Small intestine (tissue), 16 donors: ENCODE measurements around the gene ATXN3L. TPM values are rescaled to one million over a fixed set of nuclear protein-coding genes. Genes with fewer than 3 reads are reported as not detected.

Source experiments
- DNase-seq, 2 donors: peaks; one replicate each; pipeline versions ENCODE4 v3.0.0 to v3.0.0-alpha.2; 2013
- FAIRE-seq: peaks from 2 replicates; lab custom pipeline; 2012; peaks lifted over from hg19 to GRCh38; lab: Jason Lieb, UNC
- H3K27ac ChIP-seq, 3 donors: one replicate each; pipeline ENCODE4 v1.5.1; 2013; ENCODE audit warnings: low read length in 2 of 3, mild to moderate bottlenecking in 2 of 3, control low read depth in 1 of 3, inconsistent platforms in 1 of 3, low read depth in 1 of 3, moderate library complexity in 1 of 3
- H3K27me3 ChIP-seq, 3 donors: one replicate each; pipeline ENCODE4 v1.6.1; 2013; ENCODE audit warnings: low read length in 3 of 3, inconsistent platforms in 1 of 3; ENCODE audit not compliant: control insufficient read depth in 3 of 3, insufficient read depth in 3 of 3
- H3K36me3 ChIP-seq, 3 donors: one replicate each; pipeline ENCODE4 v1.6.1; 2013; ENCODE audit warnings: low read length in 3 of 3, inconsistent platforms in 1 of 3, low read depth in 1 of 3, mild to moderate bottlenecking in 1 of 3, moderate library complexity in 1 of 3; ENCODE audit not compliant: control insufficient read depth in 3 of 3, insufficient read depth in 2 of 3
- H3K4me1 ChIP-seq, 3 donors: one replicate each; pipeline ENCODE4 v1.6.1; 2013; ENCODE audit warnings: low read length in 2 of 3, inconsistent platforms in 1 of 3, low read depth in 1 of 3, mild to moderate bottlenecking in 1 of 3, moderate library complexity in 1 of 3; ENCODE audit not compliant: control insufficient read depth in 3 of 3, insufficient read depth in 2 of 3
- H3K4me3 ChIP-seq, 3 donors: one replicate each; pipeline ENCODE4 v1.5.1; 2013; ENCODE audit warnings: low read length in 3 of 3, control low read depth in 1 of 3, inconsistent platforms in 1 of 3, low read depth in 1 of 3, mild to moderate bottlenecking in 1 of 3, moderate library complexity in 1 of 3
- H3K9me3 ChIP-seq, 2 donors: one replicate each; pipeline ENCODE4 v1.6.1; 2013; ENCODE audit warnings: low read depth in 1 of 2, low read length in 1 of 2; ENCODE audit not compliant: control insufficient read depth in 2 of 2, insufficient read depth in 1 of 2
- WGBS, 3 donors: extraction: QIAGEN DNeasy Blood & Tissue Kit; methylation state at CpG; one replicate each; pipeline ENCODE4 v1.1.7; 2013; 5-methylcytosine and 5-hydroxymethylcytosine counted together
- long read RNA-seq, 10 donors: transcript quantifications; one replicate each; lab custom pipeline, GENCODE V29; 2026
- polyA plus RNA-seq, 4 donors: library from polyadenylated mRNA; stranded (reverse) in 3 of 4; unstranded in 1 of 4; fragments of 200-250 nt in 3 of 4; fragments of 120-200 nt in 1 of 4; gene quantifications; one replicate each; pipeline versions ENCODE4 v1.2.1 to v1.2.3, GENCODE V29; 2013
- donor health status: healthy with polysubstance abuse.
- donor health status: control.
- donor health status: control.
- donor health status: Bipolar disorder and iron deficiency.
- donor health status: healthy.

Gene ATXN3L
- polyA plus RNA-seq = not detected
- long read RNA-seq, donor 1 = 0 reads
- long read RNA-seq, donor 2 = 0 reads
- long read RNA-seq, donor 3 = 0 reads
- long read RNA-seq, donor 4 = 0 reads
- long read RNA-seq, donor 5 = 0 reads
- long read RNA-seq, donor 6 = 0 reads
- long read RNA-seq, donor 7 = 0 reads
- long read RNA-seq, donor 8 = 0 reads
- long read RNA-seq, donor 9 = 0 reads
- long read RNA-seq, donor 10 = 0 reads

- no peak for FAIRE-seq
- no peak within 1 kb of the TSS for H3K4me3 ChIP-seq
These were observed at the start of gene ATXN3L for GRCh38 chrX:13319953-13320352. ATXN3L (minus strand) TSS chrX:13320053; CDS start chrX:13319934, 119 bp downstream.

DNA sequence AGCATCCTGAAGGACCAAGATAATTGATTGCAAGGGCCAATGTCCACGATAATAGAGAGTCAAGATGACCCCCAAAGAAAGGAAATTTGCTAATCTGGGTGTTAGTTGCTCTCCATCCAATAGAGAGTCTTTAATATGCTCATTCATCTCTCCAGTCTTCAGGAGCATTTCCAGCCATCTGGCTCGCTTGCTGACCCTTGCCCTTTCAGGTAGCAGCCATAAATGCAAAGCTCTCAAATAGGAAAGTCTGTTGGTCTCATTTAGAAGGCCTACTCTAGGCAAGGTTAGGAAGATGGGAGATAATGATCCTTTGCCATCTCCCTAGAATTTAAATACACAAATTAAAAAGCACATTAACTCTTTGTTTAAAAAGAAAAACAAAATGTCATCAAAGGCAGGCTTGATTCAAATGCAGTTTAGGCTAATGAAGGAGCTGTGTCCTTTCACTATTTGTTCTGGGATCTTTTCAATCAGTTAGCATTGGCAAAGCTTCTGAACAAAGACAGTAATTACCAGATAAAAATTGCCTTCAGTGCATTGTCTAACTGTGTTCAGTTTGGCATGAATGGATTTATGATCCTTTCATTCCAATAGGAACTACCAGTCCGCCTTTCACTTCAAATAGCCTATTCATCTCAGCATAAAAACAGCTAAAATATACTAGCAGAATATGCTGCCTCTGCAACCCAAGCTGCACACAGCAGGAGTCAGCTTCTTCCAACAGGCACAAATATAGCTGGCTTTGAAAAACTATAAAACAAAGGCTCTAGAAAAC, 49.6 kb upstream of the ATXN3L start:
- H3K27ac ChIP-seq = no peak overlapping the region
- no peaks in the 10 kb centered on the region for H3K4me1 ChIP-seq
- WGBS, 3 donors = 17 to 60% (median 31%) methylated on average over 3 of the region's 3 CpGs
- no peak overlapping the region for H3K4me3 ChIP-seq
- no peaks in the 10 kb centered on the region for H3K9me3 ChIP-seq
- no peak for FAIRE-seq
- no peaks in the 10 kb centered on the region for H3K36me3 ChIP-seq
- no peaks in the 10 kb centered on the region for H3K27me3 ChIP-seq
- DNase-seq = peak; percentile 5 to 26

More at GRCh38 chrX:13319953-13320352, at the start of gene ATXN3L:
- H3K27ac ChIP-seq = no peak within 1 kb of the TSS
- DNase-seq = no peak
- H3K36me3 ChIP-seq = no peaks in the 10 kb centered on the region
- H3K4me1 ChIP-seq = no peaks in the 10 kb centered on the region
- H3K9me3 ChIP-seq = no peaks in the 10 kb centered on the region
- WGBS, 3 donors = 88 to 95% (median 94%) methylated on average over 2 of the region's 2 CpGs
- H3K27me3 ChIP-seq = no peaks in the 10 kb centered on the region

DNA sequence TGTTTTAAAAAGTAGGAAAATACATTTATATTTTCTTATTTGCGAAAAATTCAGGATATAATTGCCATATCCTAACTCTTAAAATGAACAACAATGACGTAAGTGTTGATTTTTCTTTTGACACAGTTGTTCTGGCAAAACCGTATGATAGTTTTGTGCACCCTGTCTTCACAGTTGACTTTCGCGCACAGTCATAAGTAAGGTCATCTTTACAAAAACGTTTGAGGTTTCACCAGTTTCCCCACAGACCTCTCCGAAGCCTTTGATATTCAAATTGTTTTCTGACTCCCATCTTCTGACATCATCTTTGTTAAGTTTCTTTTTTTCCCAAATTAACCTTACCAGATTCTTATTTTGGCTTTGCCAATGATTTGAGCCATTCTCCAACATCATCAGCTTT, 48.1 kb upstream of the ATXN3L start:
- no peak overlapping the region for H3K4me3 ChIP-seq
- no peaks in the 10 kb centered on the region for H3K9me3 ChIP-seq
- 50 to 77% (median 72%) methylated on average over 7 of the region's 7 CpGs for WGBS, 3 donors
- no peaks in the 10 kb centered on the region for H3K4me1 ChIP-seq
- H3K27ac ChIP-seq = no peak overlapping the region
- no peaks in the 10 kb centered on the region for H3K36me3 ChIP-seq
- H3K27me3 ChIP-seq = no peaks in the 10 kb centered on the region
- DNase-seq (no peak), FAIRE-seq (no peak)

DNA sequence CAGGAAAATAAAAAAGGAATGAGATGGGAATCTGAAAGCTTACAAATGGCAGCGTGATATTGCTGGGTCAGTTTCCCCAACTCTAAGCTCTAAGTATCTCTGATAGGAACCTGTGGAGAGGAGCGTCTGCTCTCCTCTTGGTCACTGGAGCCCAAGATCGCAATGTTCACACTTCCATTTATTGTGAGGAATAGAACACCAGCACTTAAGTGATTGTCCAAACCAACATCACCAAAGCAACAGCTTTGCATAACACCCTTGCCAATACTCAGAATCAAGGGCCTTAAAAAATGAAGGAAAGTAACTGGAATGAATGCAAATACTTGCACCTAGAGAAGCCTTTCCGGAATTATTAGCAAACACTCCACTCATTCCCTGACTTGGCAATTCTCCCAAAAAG, 46.8 kb upstream of the ATXN3L start:
- no peak for FAIRE-seq

GRCh38 chrX:13365161-13365560, 45.3 kb upstream of the ATXN3L start:
- FAIRE-seq = no peak
- H3K9me3 ChIP-seq = no peaks in the 10 kb centered on the region
- no peak overlapping the region for H3K27ac ChIP-seq
- H3K36me3 ChIP-seq = no peaks in the 10 kb centered on the region
- DNase-seq = no peak
- no peaks in the 10 kb centered on the region for H3K27me3 ChIP-seq
- H3K4me3 ChIP-seq = no peak overlapping the region
- 80 to 95% (median 95%) methylated on average over 5 of the region's 5 CpGs for WGBS, 3 donors
- H3K4me1 ChIP-seq = no peaks in the 10 kb centered on the region

More for the DNA sequence above, 46.8 kb upstream of the ATXN3L start:
- 89 to 97% (median 89%) methylated on average over 4 of the region's 4 CpGs for WGBS, 3 donors
- Histone ChIP-seq H3K4me1 (no peaks in the 10 kb centered on the region), H3K27me3 (no peaks in the 10 kb centered on the region), H3K36me3 (no peaks in the 10 kb centered on the region), H3K27ac (no peak overlapping the region), H3K9me3 (no peaks in the 10 kb centered on the region), H3K4me3 (no peak overlapping the region)
- DNase-seq = no peak

GRCh38 chrX:13364230-13364857, 44.5 kb upstream of the ATXN3L start:
- Histone ChIP-seq H3K9me3 (no peaks in the 10 kb centered on the region), H3K4me1 (no peaks in the 10 kb centered on the region), H3K27ac (no peak overlapping the region), H3K4me3 (no peak overlapping the region), H3K36me3 (no peaks in the 10 kb centered on the region), H3K27me3 (no peaks in the 10 kb centered on the region)
- DNase-seq (peak in 1 of 2 donors; percentile 3), FAIRE-seq (no peak)
- WGBS, 3 donors = 59 to 67% (median 63%) methylated on average over 4 of the region's 4 CpGs

- WGBS, 3 donors = 14 to 34% (median 22%) methylated on average over 1 of the region's 1 CpG
- no peaks in the 10 kb centered on the region for H3K9me3 ChIP-seq
- no peak for FAIRE-seq
These were observed 40.3 kb upstream of the ATXN3L start for GRCh38 chrX:13360146-13360545.

GRCh38 chrX:13357925-13358324, 38.1 kb upstream of the ATXN3L start:
- WGBS, 3 donors = 60 to 100% (median 68%) methylated on average over 1 of the region's 1 CpG
- Histone ChIP-seq H3K4me3 (no peak overlapping the region), H3K27me3 (no peaks in the 10 kb centered on the region), H3K36me3 (no peaks in the 10 kb centered on the region), H3K9me3 (no peaks in the 10 kb centered on the region), H3K27ac (no peak overlapping the region), H3K4me1 (no peaks in the 10 kb centered on the region)
- FAIRE-seq = no peak
- no peak for DNase-seq

More at GRCh38 chrX:13360146-13360545, 40.3 kb upstream of the ATXN3L start:
- H3K4me3 ChIP-seq = no peak overlapping the region
- H3K27me3 ChIP-seq = no peaks in the 10 kb centered on the region
- no peaks in the 10 kb centered on the region for H3K4me1 ChIP-seq
- no peak overlapping the region for H3K27ac ChIP-seq
- H3K36me3 ChIP-seq = no peaks in the 10 kb centered on the region
- no peak for DNase-seq
